Epithelial cell of alveolus of lung (primary cell): ENCODE data around the gene SERPINI1. TPM values are rescaled to one million over a fixed set of nuclear protein-coding genes. Genes with fewer than 3 reads are reported as not detected.

Experiments
- total RNA-seq: library from RNA; depleted of rRNA; stranded (reverse); fragments of >200 nt; gene quantifications from 2 replicates; pipeline ENCODE4 v1.2.1, GENCODE V29; 2015

SERPINI1 gene, protein sequence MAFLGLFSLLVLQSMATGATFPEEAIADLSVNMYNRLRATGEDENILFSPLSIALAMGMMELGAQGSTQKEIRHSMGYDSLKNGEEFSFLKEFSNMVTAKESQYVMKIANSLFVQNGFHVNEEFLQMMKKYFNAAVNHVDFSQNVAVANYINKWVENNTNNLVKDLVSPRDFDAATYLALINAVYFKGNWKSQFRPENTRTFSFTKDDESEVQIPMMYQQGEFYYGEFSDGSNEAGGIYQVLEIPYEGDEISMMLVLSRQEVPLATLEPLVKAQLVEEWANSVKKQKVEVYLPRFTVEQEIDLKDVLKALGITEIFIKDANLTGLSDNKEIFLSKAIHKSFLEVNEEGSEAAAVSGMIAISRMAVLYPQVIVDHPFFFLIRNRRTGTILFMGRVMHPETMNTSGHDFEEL
- 0.56 and 1.6 TPM in 2 replicates for total RNA-seq

DNA sequence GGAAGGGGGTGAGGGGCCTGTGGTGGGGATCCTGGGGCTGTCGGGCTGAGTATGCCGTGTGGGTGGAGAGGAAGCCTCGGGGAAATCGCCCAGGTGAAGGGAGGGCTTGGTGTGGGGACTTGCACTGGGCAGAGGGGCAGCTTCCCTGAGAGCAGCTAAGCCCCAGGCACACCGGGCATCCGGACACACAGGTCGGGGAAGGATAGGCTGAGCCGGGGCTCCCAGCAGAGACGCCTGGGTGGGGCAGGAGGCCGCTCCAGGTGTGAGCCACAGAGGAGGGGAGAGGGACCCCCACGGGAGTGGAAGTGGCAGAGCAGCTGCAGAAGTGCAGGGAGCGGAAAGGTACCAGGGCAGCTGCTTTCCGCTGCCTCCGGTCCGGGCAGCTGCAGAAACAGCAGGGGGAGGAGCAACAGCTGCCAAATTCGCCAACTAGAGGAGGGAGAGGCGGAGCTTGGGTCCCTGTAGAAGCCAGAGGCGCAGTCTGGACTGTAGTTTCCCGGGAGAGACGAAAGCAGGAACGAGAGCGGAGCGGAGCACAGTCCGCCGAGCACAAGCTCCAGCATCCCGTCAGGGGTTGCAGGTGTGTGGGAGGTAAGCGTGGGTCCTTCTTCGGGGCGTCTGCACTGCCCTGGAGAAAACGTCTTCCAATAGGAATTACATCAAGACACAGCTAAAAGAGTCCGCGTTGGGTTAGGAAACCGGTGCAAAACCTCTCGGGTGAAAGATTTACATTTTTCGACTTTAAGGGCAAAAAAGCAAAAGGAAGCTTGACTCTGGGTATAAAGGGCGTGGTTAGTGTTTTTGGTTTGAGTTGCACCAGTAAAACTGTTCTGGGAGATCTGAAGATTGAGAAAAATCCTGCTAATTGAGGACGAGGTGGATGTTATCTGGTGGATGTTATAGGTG, at the start of gene SERPINI1:
Gene SERPINI1, plus strand, starts transcription at position 489 of the 906 bp plus-strand sequence. CDS start 53,408 bp downstream, outside the sequence.

DNA sequence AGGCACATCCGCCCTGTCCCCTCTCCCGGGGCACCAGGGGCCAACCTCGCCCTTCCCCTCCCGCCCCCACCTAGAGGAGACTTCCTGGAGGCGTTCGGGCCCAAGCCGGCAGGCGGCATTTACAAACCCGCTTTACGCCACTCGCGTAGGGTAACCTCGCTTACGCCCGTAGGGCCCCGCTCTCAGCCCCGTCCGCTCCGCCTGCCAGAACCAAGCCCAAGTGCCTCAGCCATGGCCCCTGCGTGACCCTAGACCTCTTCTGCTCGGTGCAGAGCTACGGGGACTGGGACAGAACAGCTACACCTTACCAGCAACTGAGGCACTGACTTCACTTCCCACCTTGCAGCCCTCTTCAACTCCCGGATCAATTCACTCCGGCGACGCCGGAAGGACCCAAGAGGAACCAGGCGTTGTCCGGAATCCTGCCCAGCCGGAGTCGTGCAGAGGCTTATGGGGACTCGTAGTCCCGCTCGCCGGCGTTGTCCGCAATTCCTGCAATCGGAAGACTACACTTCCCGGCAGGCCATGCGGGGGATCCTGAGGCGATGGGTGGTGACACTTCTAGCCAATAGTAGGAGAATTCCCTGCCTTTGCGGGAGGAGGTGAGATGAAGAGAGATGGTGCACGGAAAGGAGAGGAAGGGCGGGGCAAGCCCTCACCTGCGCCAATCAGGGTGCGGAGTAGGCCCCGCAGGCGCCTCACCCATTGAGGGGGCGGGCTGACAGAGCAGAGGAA, 856 bp upstream of the SERPINI1 start, which contains the start of gene PDCD10:
Gene PDCD10, minus strand, starts transcription at position 395 of the 735 bp plus-strand sequence. CDS start 14,735 bp downstream, outside the sequence.

Other genes with a start within 250 kb of the SERPINI1 start
- 0.13 and 0.48 TPM in 2 replicates for gene WDR49, start 81.8 kb upstream of the SERPINI1 start, total RNA-seq
- gene PDCD10, start 829 bp upstream of the SERPINI1 start, total RNA-seq = 39.9 and 63.1 TPM in 2 replicates